Activated T-cell treated with anti-CD3 and anti-CD28 coated beads, Interleukin-2, amount 50 U/mL, for 1 hour (primary cell): Measurements from ENCODE around the gene PHIP.
"Not testable (repeated sequence)": the region's sequence is repeated elsewhere in the genome, so short reads cannot be mapped to it uniquely, and the experiment has no call there.

ENCODE experiments used
- DNase-seq: peaks from one replicate; pipeline ENCODE4 v3.0.0-alpha.2; 2020

PHIP gene

DNA sequence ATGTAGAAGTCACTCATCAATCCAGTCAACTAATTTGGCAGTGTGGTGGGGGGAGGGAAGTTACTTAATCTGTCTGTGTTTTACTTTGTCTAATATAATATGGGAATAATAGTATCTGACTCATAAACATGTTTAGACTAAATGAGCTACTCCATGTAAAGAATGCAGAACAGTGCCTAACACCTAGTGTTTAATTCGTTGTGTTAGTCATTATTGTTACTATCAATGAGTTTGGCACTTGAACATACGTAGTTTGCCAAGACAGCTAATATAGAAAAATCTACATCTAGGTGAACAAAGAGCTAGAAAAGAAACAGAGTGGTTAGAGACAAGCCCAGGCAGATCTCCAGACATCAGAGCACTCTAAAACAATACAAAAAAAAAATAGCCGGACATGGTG lies 161.6 kb downstream of the PHIP start:
- DNase-seq = no peak

DNA sequence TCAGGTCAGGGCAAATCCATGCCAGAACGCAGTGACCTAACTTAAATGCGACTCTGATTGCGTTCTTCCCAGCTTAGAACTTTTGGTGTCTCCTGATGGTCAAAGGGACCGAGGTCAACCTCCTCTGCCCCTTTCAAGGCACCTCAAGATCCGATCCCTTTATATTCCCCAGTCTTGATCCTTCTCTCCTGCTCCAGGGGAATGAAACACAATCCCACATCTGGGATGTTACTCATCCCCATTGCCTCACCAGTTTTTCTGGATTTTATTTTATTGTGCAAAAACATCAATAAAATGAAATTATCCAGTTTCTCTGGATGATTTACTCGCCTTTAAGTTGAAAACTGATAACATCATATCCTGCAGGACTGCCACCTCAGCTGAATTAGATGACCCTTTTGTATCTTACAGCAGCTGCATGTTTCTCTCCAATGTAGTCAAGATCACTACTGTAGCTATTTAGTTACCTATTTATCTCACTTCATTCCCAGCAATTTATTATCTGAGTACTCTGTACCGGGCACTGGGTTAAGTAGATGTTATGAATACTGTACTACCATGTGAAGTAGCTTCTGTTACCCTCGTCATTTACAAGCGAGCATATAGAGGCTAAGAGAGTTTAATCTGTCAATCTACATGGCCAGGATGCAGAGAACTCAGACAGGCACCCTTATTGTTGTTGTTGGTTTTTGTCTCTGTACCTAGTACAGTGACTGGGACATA lies 166.7 kb downstream of the PHIP start:
- no peak for DNase-seq

DNA sequence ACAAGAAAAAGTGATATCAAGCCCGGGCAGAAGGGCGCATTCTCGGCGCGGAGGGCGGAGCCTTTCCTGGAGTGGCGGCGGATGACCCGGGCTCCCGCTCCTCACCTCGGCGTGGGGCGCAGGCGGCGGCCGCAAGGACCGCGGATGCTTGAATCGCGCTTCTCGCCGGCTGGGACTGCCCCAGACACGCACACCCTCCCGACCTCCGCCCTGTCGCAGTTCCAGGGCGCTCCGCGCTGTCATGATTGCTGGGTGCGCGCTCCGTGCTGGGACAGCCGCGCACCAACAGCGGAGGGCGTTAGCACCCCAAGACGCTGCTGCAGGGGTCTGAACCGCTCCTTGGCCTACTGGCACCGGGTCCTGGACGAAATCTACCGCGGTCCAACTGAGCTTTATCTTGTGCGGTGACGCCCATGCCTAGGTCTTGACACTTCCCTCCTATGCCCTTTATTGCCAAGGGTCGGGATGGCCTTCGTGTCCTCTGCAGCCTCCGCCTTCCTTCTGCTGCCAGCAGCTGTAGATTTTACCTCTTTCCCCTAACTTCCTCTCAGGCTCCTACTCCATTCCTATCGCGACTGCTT lies 167.4 kb downstream of the PHIP start:
- DNase-seq = no peak

DNA sequence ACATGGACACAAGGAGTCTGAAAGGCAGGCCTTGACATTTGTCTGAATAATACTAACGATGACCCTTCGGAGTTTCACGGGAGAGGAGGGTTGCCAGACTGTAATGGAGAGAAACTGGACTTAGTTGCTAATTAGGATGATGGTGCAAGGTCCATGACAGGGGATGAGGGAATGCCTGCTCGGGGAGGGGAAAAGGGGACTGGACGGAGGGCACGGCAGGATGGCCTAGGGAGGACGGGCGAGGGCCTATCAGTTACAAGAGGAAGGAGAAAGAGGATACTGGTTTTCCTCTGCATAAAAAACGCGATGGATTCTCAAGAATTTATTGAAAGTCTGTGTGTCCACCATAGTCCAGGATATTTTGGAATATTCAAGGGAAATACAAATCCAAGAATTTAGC lies 168.0 kb downstream of the PHIP start:
- DNase-seq = no peak

- DNase-seq = no peak
These were observed 168.7 kb downstream of the PHIP start for GRCh38 chr6:78909391-78909790.

DNA sequence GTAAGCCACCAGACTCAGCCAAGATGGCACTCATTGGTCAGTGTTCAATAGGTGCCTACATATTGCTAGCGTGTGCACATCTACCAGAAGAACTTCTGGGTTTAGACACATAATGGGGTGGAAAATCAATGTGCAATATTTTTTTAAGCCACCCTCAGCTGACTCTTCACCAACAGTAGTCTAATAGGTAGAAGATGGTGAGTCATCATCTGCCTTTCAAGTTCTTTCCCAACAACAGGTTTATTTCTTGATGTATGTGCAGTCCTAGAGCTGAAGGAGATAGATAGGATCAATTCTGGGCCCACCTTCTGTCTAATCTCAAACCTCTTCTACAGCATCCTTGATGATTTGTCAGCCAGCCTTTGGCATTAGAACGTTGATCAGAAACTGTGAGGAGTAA lies 169.4 kb downstream of the PHIP start:
- no peak for DNase-seq

DNA sequence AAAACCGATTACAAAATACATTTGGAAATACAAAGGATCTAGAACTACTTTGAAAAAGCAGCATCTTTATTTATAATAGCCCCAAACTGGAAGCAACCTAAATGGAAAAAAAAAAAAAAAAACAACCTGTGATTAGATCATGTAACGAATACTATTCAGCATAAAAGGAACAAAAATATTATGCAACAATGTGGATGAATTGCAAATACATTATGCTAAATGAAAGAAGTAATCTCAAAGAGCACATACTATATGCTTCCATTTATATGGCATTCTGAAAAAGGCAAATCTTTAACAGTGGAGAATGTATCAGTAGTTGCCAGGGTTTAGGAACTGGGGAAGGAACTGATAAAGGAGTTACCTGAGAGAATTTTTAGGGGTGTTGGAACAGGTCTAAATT lies 181.8 kb downstream of the PHIP start:
- DNase-seq = no peak

GRCh38 chr6:78889901-78890300 lies 188.2 kb downstream of the PHIP start:
- not testable (repeated sequence) for DNase-seq
